ENCODE measurements around the gene POU5F1.
"Not testable (repeated sequence)": the region's sequence is repeated elsewhere in the genome, so short reads cannot be mapped to it uniquely, and the experiment has no call there.

POU5F1 gene

DNA sequence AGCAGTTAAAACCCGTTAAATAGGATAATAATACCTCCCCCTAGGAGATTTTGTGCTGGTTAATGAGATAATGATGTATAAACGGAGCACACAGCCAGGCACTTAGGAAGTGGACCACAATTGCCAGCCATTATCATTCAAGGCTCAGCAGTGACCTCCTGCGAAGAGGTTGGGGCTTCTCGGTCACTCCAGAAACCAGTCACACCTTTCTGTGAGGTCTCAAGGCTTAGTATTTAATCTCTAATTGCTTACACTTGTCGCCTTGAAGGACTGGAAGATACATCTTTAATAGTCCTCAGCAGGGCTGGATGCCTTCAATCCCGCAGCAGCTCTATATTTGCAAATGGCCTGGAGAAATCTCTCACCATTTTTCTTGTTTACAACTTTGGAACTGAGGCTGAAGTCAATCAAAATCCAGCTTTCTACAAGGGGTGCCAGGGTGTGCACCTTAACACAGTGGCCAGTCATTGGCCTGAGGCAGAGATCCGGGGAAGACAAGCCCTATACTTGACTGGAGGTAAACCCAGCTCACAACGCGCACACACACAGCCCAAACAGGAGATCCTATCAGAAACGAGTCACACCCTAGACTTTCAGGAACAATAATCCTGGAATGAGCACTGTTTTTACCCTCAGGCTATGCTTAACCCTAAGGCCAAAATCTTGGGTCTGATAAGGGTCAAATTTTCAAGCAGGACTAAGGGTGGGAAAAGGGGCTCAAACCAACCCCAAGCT, 1.2 kb downstream of the POU5F1 start:
- Mint-ChIP-seq H3K27ac (no peak overlapping the region), H3K27me3 (ENCODE audit: low read depth) (peaks cover 31% of the 10 kb centered on the region), H3K4me3 (no peak overlapping the region), H3K36me3 (ENCODE audit: low read depth) (no peaks in the 10 kb centered on the region), H3K9me3 (no peaks in the 10 kb centered on the region), H3K4me1 (no peaks in the 10 kb centered on the region)
- TF ChIP-seq, protein P1, sequence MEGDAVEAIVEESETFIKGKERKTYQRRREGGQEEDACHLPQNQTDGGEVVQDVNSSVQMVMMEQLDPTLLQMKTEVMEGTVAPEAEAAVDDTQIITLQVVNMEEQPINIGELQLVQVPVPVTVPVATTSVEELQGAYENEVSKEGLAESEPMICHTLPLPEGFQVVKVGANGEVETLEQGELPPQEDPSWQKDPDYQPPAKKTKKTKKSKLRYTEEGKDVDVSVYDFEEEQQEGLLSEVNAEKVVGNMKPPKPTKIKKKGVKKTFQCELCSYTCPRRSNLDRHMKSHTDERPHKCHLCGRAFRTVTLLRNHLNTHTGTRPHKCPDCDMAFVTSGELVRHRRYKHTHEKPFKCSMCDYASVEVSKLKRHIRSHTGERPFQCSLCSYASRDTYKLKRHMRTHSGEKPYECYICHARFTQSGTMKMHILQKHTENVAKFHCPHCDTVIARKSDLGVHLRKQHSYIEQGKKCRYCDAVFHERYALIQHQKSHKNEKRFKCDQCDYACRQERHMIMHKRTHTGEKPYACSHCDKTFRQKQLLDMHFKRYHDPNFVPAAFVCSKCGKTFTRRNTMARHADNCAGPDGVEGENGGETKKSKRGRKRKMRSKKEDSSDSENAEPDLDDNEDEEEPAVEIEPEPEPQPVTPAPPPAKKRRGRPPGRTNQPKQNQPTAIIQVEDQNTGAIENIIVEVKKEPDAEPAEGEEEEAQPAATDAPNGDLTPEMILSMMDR (IDR thresholded peaks at IDR 0.05; ENCODE audit: unreplicated experiment in 3 of 3) = no peak

DNA sequence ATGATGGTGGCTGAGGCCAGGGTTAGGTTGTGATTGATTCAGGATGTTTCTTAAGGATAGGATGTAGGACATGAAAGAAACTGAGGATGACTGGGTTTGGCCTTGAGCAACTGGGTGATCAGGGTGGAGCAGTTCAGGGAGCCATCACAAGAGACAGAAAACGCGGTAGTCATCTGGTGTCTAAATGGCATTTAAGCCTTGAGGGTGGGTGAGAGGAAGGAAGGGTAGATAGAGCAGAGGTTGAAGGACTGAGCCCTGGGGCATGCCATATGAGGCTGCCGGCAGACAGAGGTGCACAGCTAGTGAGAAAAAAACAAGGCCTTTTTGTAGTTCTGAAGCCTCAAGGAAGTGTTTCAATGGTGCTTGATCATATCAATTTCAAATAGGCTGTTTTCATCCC, 1.9 kb downstream of the POU5F1 start:
- no peaks in the 10 kb centered on the region for H3K9me3 Mint-ChIP-seq
- H3K4me1 Mint-ChIP-seq = no peaks in the 10 kb centered on the region
- H3K36me3 Mint-ChIP-seq (ENCODE audit: low read depth) = no peaks in the 10 kb centered on the region
- H3K4me3 Mint-ChIP-seq = no peak overlapping the region
- H3K27ac Mint-ChIP-seq = peak overlapping the region in 1 of 3 experiments; percentile 2
- TF ChIP-seq, protein P1 (IDR thresholded peaks at IDR 0.05; ENCODE audit: unreplicated experiment in 3 of 3) = no peak
- H3K27me3 Mint-ChIP-seq (ENCODE audit: low read depth) = peaks cover 28% of the 10 kb centered on the region

DNA sequence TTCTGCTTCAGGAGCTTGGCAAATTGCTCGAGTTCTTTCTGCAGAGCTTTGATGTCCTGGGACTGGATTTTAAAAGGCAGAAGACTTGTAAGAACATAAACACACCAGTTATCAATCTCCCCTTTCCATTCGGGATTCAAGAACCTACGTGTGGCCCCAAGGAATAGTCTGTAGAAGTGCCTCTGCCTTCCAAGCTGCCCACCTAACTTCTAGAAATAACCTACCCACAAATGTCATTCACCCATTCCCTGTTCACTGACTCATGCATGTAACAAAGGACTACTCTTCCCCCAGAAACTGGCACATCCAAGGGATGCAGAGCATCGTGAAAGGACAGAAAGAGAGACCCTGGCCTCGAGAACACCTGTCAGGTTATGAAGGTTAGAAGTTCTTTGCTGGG, 4.5 kb downstream of the POU5F1 start:
- Mint-ChIP-seq H3K9me3 (no peaks in the 10 kb centered on the region), H3K27ac (no peak overlapping the region), H3K27me3 (ENCODE audit: low read depth) (peaks cover 25% of the 10 kb centered on the region), H3K4me1 (no peaks in the 10 kb centered on the region), H3K36me3 (ENCODE audit: low read depth) (peaks cover 4% of the 10 kb centered on the region), H3K4me3 (no peak overlapping the region)
- TF ChIP-seq, protein P1 (IDR thresholded peaks at IDR 0.05; ENCODE audit: unreplicated experiment in 3 of 3) = no peak

DNA sequence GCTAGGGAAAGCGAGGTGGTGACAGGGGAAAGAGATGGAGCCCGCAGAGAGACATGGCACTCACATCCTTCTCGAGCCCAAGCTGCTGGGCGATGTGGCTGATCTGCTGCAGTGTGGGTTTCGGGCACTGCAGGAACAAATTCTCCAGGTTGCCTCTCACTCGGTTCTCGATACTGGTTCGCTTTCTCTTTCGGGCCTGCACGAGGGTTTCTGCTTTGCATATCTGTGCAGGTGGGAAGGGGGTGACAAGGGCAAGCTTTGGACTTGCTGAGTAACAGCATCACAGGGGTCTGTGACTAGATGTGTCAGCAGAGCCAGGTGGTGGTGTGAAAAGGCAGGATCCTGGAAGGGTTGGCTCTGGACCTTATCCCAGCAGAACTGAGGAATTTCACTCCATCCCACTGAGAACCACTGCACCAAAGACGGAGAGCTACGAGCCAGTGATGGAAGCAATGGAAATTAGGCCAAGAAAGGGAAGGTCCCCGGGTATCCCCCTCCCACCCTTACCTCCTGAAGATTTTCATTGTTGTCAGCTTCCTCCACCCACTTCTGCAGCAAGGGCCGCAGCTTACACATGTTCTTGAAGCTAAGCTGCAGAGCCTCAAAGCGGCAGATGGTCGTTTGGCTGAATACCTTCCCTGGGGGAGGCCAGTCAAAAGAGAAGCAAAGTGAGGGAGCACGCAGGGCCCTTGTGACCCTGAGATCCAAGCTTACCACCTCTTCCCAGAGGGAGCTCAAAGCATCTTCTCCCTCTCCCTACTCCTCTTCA, 5.2 kb downstream of the POU5F1 start:
- H3K36me3 Mint-ChIP-seq (ENCODE audit: low read depth); H3K9me3 Mint-ChIP-seq; H3K4me1 Mint-ChIP-seq; H3K27ac Mint-ChIP-seq; H3K4me3 Mint-ChIP-seq: not testable (repeated sequence)
- H3K27me3 Mint-ChIP-seq (ENCODE audit: low read depth) = peaks cover 23% of the 10 kb centered on the region

DNA sequence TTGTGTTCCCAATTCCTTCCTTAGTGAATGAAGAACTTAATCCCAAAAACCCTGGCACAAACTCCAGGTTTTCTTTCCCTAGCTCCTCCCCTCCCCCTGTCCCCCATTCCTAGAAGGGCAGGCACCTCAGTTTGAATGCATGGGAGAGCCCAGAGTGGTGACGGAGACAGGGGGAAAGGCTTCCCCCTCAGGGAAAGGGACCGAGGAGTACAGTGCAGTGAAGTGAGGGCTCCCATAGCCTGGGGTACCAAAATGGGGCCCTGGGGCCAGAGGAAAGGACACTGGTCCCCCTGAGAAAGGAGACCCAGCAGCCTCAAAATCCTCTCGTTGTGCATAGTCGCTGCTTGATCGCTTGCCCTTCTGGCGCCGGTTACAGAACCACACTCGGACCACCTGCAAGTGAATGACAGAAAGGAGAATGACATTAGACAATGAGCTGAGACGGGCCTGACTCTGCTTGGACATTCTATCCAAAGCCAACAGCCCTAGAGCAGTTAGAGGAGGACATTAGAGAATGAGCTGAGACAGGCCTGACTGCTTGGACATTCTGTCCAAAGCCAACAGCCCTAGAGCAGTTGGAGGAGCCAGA, 5.9 kb downstream of the POU5F1 start:
- not testable (repeated sequence) for H3K27ac Mint-ChIP-seq; H3K36me3 Mint-ChIP-seq (ENCODE audit: low read depth); H3K4me1 Mint-ChIP-seq; H3K4me3 Mint-ChIP-seq; H3K9me3 Mint-ChIP-seq
- peaks cover 17% of the 10 kb centered on the region for H3K27me3 Mint-ChIP-seq (ENCODE audit: low read depth)

DNA sequence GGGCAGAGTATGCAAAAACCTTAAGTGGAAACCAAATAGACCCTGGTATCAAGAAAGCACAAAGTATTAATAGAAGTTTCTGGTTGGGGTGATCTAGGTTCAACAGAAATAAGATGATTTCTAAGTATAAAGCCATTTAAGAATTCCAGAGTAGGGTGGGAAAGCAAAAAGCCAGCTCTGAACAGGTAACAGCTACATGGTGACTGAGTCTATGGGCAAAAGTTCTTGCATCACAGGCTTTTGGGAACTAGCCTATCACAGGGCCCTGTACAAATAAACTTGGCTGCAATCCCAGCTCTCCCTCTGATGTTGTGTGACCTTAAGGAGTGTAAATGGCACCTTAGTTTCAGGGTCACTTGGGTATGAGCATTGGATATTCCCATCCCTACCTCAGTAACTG, 6.6 kb downstream of the POU5F1 start:
- Mint-ChIP-seq H3K4me1 (peaks cover 9% of the 10 kb centered on the region), H3K27me3 (ENCODE audit: low read depth) (peaks cover 11% of the 10 kb centered on the region), H3K9me3 (no peaks in the 10 kb centered on the region), H3K27ac (no peak overlapping the region), H3K36me3 (ENCODE audit: low read depth) (peaks cover 4% of the 10 kb centered on the region), H3K4me3 (no peak overlapping the region)
- TF ChIP-seq, protein P1 (IDR thresholded peaks at IDR 0.05; ENCODE audit: unreplicated experiment in 3 of 3) = no peak
